COR-L47 (cell line): ENCODE measurements around the gene TAF11L6.
"Not testable (repeated sequence)": the region's sequence is repeated elsewhere in the genome, so short reads cannot be mapped to it uniquely, and the experiment has no call there.

Experiments
- DNase-seq: peaks from one replicate; lab custom pipeline; 2025; lab: John Stamatoyannopoulos, UW

TAF11L6 gene

DNA sequence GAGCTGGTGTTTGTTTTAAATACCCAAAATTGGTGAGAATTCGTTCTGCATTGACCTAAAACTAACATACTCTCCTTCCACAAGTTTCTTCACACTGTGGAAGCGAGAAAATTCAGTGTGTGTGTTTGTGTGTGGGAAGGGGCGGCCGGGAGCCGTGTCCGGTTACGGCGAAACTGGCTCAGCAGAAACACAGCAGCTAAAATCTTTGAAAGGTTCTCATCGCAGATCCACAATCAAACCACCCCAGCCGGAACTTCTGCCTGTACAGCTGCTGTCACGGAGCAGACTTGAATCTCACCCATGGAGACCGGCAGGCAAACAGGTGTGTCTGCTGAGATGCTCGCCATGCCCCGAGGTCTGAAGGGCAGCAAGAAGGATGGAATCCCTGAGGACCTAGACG is at the start of gene TAF11L6:
Gene TAF11L6, plus strand, starts transcription at position 301 of the 400 bp plus-strand sequence.
- not testable (repeated sequence) for DNase-seq

DNA sequence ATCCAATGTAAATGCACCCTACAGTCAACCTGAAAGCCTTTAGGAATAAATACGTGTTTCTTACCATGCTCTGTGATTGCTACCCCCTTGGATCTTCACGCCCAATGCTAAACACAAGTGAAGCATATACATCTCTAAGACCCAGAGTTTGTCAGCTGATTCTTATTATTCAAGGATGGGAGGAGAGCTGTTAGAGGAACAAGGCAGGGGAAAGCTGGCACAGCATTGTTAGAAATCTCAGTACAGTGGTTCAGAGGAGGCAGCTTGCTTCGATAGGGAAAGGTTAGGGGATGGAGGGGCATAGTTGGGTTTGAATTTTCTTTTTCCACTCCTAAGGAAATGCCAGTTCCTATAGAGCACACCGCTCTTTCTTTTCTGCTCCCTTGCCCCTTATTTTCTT is 47.1 kb upstream of the TAF11L6 start:
- no peak for DNase-seq

DNA sequence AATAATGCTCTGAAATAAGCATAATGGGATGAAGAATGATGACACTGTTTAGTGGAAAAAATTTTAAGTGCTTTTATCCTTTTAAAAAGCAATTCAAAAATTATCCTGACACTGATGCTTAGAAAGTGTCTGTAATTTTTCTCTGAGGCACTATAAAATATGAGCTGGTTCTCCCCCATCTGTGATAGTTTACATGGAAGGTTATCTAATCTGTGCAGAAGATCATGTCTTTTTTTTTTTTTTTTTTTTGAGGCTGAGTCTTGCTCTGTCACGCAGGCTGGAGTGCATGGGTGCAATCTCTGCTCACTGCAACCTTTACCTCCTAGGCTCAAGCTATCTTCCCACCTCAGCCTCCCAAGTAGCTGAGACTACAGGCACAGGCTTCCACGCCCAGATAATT is 45.7 kb upstream of the TAF11L6 start:
- no peak for DNase-seq

DNA sequence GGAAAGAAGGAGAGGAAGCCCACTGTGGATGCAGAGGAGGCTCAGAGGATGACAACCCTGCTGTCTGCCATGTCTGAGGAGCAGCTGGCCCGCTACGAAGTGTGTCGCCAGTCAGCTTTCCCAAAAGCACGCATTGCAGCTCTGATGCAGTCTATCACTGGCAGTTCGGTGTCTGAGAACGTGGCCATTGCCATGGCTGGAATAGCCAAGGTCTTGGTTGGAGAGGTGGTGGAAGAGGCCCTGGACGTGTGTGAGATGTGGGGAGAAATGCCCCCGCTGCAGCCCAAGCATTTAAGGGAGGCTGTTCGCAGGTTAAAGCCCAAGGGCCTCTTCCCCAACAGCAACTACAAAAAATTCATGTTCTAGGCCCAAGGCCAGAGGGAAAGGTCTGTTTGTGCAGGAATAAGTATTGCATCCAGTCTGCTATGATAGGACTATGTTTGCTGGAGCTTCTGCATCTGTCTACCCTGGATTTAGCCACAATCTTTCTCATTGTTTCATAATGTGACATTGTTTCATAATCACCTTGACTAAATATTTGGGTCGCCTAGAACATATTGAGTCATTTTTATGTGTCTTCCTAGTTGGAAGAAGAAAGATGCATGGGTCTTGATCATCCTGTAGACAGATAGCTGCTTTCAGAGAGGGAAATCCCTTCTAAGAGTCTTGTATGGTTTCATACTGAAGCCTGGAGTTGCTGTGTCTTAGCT is 41.9 kb upstream of the TAF11L6 start:
- DNase-seq, result not testable (repeated sequence)

DNA sequence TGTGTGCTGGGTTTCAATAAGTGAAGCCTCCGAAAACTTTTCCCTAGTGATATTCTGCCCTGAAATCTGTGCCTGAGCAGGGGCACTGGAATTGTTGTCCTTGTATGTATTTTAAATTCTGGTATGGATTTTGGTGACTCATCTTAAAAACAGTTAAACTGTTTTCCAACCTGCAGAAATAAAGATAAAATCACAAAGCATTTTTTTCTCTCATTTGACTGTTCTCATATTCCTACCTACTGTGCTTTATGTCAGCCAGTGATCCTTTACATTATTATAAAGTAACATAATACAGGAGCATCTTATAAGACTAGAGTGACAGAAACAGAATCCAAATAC is 41.3 kb upstream of the TAF11L6 start:
- DNase-seq, result no peak

DNA sequence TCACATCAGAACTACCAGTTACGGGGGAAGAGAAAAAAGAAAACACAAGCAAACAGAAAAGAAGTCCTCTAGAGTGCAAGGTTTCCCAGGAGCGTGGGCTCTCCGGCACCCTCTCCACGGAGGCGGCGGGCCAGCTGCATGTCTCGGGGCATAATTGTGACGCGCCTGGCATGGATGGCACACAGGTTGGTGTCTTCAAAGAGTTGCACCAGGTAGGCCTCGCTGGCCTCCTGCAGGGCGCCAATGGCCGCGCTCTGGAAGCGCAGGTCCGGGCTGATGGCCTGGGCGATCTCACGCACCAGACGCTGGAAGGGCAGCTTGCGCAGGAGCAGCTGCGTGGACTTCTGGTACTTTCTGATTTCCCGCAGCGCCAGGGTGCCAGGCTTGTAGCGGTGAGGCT is 37.2 kb upstream of the TAF11L6 start:
- not testable (repeated sequence) for DNase-seq

DNA sequence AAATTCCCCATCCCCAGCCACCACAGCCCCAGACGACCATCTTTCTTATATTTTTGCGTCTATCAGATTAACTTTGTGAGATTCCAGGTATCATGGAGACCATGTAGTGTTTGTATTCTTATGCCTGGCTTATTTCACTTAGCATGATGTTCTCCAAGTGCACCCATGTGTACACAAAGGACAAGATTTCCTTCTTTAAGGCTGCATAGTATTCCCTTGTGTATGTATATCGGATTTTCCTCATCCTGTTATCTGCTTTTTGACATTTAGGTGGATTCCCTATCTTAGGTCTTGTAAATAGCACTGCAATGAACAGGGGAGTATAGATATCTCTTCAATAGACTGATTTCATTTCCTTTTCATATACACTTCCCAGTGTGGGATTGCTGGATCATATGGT is 35.7 kb upstream of the TAF11L6 start:
- no peak for DNase-seq

DNA sequence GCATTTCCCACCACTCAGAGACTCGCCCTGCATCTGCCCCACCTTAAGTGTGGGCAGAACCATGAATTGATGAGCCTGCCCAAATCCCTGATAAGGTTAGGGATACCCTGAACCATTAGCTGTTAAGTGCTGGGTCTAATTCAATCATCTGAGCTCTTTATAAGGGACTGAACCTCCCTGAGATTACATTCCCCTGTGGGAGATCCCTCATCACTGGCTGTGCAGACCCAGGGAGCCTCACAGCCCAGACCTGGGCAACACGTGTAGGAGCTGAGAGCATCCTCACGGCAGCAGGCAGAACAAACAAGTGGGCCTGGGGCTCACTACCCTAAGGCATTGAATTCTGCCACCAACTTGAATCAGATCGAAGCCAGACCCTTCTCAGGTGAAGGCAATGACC is 31.0 kb upstream of the TAF11L6 start:
- no peak for DNase-seq

DNA sequence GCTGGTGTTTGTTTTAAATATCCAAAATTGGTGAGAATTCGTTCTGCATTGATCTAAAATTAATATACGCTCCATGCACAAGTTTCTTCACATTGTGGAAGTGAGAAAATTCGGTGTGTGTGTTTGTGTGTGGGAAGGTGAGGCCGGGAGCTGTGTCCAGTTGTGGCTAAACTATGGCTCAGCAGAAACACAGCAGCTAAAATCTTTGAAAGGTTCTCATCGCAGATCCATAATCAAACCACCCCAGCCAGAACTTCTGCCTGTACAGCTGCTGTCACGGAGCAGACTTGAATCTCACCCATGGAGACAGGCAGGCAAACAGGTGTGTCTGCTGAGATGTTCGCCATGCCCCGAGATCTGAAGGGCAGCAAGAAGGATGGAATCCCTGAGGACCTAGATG is 30.5 kb upstream of the TAF11L6 start, which contains the start of gene TAF11L2:
Gene TAF11L2, plus strand, starts transcription at position 301 of the 400 bp plus-strand sequence.
- DNase-seq, result not testable (repeated sequence)

DNA sequence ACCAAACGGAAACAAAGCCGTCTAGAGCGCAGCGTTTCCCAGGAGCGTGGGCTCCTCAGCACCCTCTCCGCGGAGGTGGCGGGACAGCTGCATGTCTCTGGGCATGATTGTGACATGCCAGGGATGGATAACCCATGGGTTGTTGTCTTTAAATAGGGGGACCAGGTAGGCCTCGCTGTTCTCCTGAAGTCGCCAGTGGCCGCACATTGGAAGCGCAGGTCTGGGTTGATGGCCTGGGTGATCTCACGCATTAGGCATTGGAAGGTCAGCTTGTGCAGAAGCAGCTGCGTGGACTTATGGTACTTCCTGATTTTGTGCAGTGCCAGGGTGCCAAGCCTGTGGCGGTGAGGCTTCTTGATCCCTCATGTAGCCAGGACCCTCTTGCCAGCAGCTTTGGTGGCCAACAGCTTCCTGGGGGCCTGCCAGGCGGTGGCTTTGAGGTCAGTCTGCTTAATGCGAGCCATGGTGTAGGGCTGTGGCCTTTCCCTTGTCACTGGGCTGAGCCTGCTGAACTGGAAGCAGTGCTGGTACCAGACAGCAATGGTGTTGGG is 16.6 kb upstream of the TAF11L6 start:
- no peak for DNase-seq

DNA sequence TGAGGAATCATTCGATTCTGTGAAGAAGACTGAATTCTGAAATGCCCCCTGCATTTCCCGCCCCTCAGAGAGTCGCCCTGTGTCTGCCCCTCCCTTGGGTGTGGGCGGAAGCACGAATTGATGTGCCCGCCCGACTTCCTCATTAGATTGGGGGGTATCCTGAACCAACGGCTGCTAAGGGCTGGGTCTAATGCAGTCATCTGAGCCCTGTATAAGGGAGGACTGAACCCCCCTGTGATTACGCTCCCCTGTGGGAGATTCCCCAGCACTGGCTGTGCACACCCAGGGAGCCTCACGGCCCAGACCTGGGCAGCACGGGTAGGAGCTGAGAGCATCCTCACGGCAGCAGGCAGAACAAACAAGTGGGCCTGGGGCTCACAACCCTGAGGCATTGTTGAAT is 10.9 kb upstream of the TAF11L6 start:
- not testable (repeated sequence) for DNase-seq

DNA sequence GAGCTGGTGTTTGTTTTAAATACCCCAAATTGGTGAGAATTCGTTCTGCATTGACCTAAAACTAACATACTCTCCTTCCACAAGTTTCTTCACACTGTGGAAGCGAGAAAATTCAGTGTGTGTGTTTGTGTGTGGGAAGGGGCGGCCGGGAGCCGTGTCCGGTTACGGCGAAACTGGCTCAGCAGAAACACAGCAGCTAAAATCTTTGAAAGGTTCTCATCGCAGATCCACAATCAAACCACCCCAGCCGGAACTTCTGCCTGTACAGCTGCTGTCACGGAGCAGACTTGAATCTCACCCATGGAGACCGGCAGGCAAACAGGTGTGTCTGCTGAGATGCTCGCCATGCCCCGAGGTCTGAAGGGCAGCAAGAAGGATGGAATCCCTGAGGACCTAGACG is 10.4 kb upstream of the TAF11L6 start, which contains the start of gene TAF11L3:
Gene TAF11L3, plus strand, starts transcription at position 301 of the 400 bp plus-strand sequence.
- not testable (repeated sequence) for DNase-seq

DNA sequence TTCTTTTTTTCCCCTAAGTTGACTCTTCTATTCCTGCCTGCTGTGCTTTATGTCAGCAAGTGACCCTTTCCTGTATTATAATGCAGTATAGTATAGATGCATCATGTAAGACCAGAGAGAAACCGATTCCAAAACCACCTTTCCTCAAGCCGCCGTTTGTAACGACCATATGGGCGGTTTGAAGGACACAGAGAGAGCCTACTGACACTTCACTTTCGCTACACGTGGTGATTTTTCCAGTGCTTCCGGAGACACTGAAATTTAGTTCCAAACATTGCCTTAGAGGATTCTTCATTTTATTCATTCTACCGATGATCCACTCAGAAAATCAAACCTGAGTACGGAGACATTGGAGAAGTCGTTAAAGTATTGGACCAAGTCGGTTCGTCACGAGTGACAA is 9.0 kb upstream of the TAF11L6 start:
- DNase-seq, result not testable (repeated sequence)

DNA sequence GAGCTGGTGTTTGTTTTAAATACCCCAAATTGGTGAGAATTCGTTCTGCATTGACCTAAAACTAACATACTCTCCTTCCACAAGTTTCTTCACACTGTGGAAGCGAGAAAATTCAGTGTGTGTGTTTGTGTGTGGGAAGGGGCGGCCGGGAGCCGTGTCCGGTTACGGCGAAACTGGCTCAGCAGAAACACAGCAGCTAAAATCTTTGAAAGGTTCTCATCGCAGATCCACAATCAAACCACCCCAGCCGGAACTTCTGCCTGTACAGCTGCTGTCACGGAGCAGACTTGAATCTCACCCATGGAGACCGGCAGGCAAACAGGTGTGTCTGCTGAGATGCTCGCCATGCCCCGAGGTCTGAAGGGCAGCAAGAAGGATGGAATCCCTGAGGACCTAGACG is 7.0 kb upstream of the TAF11L6 start, which contains the start of gene TAF11L4:
Gene TAF11L4, plus strand, starts transcription at position 301 of the 400 bp plus-strand sequence.
- DNase-seq, result not testable (repeated sequence)

DNA sequence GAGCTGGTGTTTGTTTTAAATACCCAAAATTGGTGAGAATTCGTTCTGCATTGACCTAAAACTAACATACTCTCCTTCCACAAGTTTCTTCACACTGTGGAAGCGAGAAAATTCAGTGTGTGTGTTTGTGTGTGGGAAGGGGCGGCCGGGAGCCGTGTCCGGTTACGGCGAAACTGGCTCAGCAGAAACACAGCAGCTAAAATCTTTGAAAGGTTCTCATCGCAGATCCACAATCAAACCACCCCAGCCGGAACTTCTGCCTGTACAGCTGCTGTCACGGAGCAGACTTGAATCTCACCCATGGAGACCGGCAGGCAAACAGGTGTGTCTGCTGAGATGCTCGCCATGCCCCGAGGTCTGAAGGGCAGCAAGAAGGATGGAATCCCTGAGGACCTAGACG is 3.5 kb upstream of the TAF11L6 start, which contains the start of gene TAF11L5:
Gene TAF11L5, plus strand, starts transcription at position 301 of the 400 bp plus-strand sequence.
- not testable (repeated sequence) for DNase-seq

DNA sequence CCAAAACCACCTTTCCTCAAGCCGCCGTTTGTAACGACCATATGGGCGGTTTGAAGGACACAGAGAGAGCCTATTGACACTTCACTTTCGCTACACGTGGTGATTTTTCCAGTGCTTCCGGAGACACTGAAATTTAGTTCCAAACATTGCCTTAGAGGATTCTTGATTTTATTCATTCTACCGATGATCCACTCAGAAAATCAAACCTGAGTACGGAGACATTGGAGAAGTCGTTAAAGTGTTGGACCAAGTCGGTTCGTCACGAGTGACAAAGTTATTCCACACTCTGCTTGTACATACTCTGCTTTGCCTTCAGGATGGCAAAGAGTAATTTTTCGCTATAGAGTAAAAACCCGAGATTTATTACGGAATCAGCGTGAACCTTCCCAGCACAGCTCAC is 2.0 kb upstream of the TAF11L6 start:
- DNase-seq, result not testable (repeated sequence)
